Amygdala (tissue), 56 donors: ENCODE results near the gene LRRC8E.
A peak's percentile ranks its signal among the peaks of the same experiment; 100 is the strongest.

ENCODE experiments used
- DNase-seq, 56 donors: peaks; one replicate each; lab custom pipeline; 2025; lab: John Stamatoyannopoulos, UW

The LRRC8E gene

DNA sequence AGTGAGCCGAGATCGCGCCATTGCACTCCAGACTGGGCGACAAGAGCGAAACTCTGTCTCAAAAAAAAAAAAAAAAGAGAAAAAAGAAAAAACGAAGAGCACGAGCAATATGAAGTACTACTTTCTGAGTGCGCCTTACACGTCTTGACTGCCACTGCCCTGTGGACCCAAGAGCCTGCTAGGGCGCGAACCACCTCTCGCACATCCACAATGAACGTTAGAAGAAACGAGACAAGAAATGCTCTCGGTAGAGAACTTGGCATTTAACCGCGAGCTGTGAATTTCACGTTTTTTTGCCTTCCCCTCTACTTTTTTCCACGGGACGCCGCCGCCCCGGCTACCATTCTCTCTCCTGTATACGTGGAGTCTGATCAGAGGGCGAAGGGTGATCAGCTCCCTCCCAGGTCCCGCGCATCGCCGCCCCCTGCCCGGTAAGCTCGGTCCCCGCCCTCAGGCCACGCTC is 54.7 kb downstream of the LRRC8E start:
- no peak for DNase-seq

DNA sequence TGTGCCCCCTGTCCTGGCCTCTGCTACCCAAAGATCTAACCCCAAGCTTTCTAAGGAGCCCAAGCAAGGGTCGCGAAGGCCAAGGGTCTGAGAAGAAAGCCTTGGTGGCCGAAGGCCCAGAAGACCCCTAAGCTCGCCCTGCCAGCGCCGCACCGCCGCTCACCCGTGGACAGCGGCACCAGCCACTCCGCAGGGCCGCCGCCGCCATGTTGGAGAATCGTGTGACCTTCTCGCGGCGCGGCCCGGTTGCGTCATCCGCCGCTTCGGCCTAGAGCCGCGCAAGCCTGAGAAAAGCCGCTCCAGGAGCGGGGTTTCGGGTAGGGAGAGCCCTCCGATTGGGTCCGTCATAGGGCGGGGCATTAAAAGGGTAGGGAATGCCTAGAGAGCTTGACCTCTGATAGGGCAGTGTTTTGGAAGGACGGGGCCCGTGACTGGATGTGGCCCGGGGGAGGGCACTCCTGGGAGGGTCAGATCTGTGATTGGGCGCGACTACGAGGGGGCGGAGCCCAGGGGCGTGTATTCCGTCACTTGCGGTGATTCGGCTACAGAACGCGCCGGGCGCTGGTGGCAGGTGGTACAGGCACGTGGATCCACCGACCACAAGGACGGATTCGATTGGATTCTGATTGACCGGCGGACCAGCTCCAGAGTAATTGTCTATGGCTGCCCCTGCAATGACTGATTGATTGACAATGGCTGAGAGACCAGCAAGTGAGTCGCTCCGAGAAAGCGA is 55.3 kb downstream of the LRRC8E start, which contains the start of gene TIMM44:
TIMM44 (minus strand) TSS at position 223 of the 733 bp plus-strand sequence; CDS start at position 208, 15 bp downstream.
- peak; percentile 82 to 100 (median 99) for DNase-seq

DNA sequence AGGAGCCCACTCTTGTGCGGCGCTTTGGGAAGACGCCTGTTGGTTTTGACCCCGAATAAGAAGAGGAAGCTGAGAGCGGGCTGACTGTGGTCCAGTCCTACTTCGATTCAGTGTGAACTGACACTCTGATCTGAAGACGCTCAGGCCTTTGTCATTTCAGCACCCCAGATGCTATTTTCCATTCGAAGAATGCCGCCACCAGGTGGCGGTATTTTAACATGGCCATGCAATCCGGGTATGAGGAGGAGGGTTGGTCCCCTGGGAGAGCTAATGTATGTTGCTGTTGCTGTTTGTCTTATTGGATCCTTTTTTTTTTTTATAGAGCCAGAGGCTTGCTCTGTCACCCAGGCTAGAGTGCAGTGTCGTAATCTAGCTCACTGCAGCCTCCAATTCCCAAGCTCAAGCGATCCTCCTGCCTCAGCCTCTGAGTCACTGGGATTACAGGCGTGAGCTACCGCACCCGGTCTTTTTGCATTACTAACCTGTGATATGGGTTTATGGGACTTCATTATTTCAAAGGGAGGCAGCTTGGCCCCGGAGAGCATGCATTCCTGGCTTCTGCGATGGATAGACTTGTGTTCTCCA is 56.0 kb downstream of the LRRC8E start:
- DNase-seq = peak in 54 of 56 donors; percentile 37 to 95 (median 76)

DNA sequence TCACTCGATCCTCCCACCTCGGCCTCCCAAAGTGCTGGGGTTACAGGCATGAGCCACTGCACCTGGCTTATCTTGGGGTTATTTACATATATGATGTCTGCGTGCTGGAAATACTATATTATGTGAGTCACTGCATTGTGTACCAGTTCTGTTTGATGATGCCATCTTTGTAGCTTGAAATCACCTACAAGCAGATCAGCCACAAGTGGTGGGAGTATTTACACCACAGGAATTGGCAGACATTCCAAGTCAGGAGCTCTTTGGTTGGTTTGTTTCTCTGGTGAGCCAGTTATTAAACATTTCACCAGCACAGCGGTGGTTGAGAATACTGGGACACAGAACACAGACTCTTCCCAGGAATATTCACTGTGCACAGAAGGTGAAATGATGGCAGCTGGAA is 59.6 kb downstream of the LRRC8E start:
- peak in 2 of 56 donors; percentile 11 to 28 for DNase-seq
